Uterus (tissue), 2 donors: ENCODE results near the gene SLAMF7.

ENCODE experiments used
- CTCF ChIP-seq, 4 experiments: fragments of 200-600 bp in 2 of 4; fragments of 450-650 bp in 2 of 4; sonication (generic) in 2 of 4; IDR thresholded peaks; one replicate each; pipeline ENCODE4 v1.5.1; 2016 to 2019; ENCODE audit warnings: antibody characterized with exemption in 4 of 4, mild to moderate bottlenecking in 2 of 4, moderate library complexity in 1 of 4
- POLR2A ChIP-seq, 2 donors: fragments of 450-650 bp; IDR thresholded peaks; one replicate each; pipeline ENCODE4 v1.6.1; 2016; ENCODE audit warnings: antibody characterized with exemption in 2 of 2, mild to moderate bottlenecking in 1 of 2, moderate library complexity in 1 of 2

- TF ChIP-seq CTCF (IDR thresholded peaks at IDR 0.05) (no peak), POLR2A (IDR thresholded peaks at IDR 0.05) (no peak)
Measured at GRCh38 chr1:160739098-160739511, at the start of gene SLAMF7.
